Hepatocyte (in vitro differentiated cells): ENCODE results near the gene ZNF358.

ENCODE experiments used
- CTCF ChIP-seq: fragments of 200-600 bp; sonication (generic); IDR thresholded peaks from 2 replicates; pipeline ENCODE4 v1.5.1; 2016; ENCODE audit warnings: antibody characterized with exemption, mild to moderate bottlenecking; ENCODE audit not compliant: poor library complexity
- EZH2 ChIP-seq: fragments of 200-600 bp; sonication (generic); IDR thresholded peaks from 2 replicates; pipeline ENCODE4 v1.6.1; 2016; ENCODE audit warnings: antibody characterized with exemption, mild to moderate bottlenecking, borderline replicate concordance

DNA sequence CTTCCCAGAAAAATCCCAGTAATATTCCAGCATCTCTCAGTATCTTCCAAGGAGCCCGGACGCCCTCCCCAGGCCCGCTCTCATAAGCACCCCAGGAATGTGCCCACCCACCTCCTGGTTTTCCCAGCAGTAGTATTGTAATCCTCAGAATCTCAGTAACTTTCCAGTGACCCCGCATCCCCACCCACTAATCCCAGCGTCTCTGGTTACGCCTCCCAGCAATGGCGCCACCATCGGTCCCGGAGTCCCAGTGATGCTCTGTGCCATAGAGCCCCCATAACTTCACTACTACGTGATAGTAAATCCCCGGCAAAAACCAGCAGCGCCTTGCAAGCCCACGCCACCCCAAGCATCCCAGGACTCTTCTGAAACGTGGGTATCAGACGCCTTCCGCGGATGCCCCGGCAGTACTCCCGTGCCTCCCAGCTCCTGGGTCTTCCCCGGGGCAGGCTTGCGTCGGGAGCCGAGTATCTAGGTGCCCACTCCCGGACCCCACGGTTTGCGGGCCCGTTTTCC, 18.7 kb downstream of the ZNF358 start:
- TF ChIP-seq CTCF, result peak; percentile 36
- no peak for TF ChIP-seq EZH2
